Stimulated activated CD8-positive, alpha-beta memory T cell treated with anti-CD3 and anti-CD28 coated beads, Interleukin-2, amount 100 ng/mL, for 48 hours (primary cell): ENCODE results near the gene FAM217A.
"Not testable (repeated sequence)": the region's sequence is repeated elsewhere in the genome, so short reads cannot be mapped to it uniquely, and the experiment has no call there.

Experiments
- DNase-seq, 2 donors: peaks; one replicate each; pipeline ENCODE4 v3.0.0-alpha.2; 2020; ENCODE audit warnings: low read depth in 2 of 2

The FAM217A gene, protein sequence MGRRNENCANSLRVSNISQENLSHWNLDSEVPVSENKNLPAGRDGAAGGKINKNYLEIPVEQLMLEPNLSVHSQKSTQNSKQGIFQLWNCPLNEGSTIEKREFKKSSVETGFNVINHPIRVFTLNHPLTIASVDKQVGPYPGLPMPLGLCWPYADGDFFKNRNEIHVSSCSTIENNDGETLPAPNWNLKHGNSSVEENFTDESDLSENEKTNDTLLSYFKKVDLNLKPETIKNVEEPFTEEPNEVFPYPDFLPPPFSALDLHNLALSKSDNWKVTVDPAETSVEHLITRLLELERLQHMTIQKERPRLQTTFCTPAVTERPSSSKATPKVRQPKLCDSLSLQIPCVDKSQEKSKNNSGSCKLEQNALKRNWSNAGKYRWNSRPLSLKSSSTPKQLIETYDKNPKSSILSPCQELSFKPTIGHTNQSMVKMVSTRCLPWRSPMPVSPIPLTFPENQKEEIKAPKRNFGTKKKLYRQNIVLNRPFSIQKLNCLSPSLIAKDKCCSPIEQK

DNA sequence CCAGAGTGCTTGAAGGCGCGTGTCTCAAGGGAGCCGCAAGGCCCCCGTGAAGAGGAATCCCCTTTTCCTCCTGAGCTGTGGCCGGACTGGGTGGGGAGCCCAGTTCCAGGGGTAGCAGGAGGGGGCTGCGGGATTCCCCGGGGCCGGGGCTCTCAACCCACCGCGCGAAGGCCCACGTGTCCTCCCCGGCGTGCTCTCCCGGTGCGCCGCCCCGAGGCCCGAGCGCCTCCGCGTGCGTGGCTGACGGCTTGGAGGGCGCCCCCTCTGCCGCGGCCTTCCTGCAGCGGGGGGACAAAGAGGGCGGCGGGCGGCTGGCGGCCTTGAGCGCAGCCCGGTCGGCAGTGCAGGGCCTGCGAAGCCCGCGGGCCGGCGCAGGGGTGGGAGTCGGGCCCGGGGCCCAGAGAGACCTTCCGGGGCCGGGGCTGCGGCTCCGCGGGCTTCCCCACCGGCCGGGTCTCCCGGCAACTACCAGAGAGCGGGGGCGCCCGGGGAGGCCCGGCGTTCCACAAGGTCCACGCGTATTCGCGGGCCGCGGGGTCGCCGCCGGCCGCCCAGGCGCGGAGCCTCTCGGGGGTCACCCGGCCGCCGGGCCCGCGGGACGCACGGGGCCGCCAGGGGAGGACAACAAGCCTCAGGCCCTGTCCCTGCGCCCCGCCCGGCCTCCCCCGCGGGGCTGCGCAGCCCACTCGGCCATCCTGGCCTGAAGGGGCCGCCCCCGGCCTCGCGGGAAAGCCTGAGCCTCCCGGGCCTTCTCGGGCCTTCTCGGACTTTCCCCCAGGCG is at the start of gene FAM217A:
Gene FAM217A, minus strand, starts transcription at position 447 of the 781 bp plus-strand sequence. CDS start 1,723 bp downstream, outside the sequence.
- no peak for DNase-seq

DNA sequence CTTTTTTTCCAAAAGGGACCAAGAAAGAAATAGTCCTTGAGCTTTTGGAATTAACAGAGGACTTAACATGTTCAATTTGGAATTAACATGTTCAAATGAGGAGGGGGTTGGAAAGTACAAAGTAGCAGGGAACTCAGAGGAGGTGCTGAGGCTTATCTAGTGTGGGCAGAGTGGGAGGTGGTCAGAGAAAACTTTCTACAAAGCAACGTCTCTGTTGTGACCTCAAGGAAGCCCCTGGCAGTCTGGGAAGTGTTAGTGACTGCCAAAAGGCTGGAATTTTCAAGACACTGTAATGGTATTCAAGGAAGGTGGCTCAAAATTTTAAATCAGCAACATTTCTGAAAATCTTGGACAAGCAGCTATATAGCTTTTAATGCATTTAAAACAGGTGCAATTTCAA is 49.1 kb upstream of the FAM217A start:
- DNase-seq: no peak

DNA sequence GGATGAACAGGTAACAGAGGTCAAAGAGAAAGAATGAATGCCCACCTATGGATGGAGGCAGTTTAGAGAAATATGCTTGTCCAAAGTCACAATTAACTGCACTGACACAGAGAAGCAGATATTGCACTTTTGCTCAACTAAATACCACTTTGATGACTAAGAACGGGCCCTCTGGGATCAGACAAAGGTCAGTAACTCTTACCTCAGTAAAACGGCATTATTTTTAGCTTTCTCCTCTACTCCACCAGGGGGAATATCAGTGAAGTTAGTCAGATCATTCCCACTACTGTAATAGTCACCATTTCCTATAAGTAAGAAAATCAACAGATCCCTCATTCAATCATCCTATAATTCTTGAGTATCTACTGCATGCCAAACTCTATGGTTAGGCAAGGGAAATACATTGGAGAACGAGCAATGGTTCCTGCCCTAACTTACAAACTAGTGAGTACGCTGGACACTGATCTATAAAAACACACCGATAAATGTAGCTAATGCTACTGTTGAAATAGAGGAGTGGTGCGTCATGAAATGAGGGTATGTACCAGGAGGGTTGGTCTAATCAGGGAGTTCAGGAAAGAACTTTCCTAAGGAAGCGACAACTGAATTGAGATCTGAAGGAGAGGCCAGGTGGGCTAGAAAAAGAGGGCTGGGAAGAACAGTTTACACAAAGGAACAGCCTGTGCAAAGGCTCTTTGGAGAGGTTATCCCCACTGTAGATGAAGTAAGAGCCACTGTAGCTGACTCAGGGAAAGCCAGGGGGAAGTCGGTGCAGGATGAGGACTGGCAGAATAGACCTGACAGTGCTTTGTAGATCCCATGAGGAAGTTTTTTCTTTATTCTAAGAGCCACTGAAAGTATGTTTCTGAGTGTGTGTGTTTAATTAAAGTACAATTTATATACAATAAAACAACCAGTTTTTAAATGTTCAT is 47.3 kb upstream of the FAM217A start:
- DNase-seq: no peak

DNA sequence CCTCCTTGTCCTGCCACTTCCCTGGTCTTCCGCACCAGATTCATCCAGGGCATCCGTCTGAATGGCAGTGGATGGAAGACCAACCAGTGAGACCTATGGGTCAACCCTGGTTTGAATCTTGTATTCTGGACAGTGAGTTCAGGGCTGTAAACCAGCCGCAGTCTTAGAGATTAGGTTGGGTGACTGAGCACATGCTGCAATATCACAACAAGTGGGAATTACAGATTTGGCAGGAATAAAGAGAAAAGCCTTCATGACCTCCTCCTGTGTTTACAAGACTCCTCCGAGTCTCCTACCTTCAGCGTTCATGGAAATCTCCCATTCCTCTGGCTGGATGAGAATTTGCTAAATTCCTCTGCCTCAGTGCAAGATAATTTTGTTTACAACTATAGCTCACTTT is 46.6 kb upstream of the FAM217A start:
- DNase-seq: no peak

DNA sequence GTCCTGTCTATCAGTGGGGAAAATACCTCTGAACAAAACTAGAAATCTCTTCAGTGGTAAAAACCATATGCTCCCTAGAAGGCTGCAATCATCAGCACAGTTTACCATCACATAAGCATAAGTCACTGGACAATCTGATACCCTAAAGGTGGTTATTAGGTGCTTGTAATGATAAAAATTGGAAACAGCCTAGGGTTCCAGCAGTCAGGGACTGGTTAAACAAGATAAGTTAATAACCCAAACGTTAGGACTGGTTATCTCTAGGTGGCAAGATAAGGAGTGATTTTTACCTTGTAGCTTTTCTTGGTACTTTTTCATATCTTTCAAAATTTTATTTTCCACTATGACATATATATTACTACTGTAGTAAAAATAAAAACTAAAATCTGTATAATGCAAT is 45.4 kb upstream of the FAM217A start:
- no peak for DNase-seq

DNA sequence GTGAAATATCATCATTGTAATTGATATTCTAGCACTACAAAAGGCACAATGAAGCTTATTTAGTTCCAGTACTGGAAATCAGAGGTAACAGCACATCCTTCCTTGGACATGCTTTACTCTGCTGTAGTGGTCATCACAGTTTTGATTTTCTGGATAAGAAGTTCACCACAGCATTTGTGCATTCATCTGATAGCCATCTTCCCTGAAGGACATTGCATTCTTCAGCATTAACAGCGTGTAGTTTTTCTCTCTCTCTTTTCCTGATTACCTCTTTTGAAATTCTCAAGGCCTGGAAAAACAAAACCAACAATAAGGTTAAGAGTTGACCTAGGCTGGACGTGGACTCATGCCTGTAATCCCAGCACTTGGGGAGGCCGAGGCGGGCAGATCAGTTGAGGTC is 36.8 kb upstream of the FAM217A start:
- DNase-seq: no peak

DNA sequence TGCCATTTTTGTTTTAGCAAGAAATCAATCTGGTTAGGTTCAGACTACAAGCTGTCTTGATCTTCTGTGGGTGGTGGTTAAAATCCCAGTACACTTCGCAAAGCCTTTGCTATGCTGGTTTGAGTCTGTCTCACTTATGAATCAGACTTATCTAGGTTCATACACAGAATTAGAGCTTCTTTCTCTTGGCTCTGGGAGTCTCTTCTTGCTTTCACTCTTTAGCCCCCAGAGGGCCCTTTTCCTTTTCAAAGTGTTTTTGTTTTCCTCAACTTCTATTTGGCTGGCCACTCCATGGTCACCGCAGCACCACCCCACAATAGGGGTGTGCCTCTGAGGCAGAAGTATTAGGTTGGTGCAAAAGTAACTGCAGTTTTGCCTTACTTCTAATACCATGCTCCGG is 35.2 kb upstream of the FAM217A start:
- DNase-seq: no peak

DNA sequence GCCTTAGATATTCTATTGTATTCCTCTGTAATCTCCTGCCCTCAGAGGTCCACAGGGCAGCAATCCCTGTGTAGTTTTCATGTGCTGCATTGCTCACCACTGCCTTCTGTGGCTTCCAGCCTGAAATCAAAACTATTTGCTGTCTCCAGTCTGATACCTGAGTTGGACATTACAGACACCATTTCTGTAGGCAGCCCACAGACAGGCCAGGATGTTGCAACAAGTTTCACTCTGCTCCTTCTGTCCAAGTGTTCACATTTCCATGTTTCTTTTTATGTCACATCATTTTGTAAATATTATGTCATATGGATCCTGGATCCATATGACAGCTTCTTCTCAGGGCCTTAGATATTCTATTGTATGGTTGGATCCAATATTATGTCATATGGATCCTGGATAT is 34.7 kb upstream of the FAM217A start:
- no peak for DNase-seq

DNA sequence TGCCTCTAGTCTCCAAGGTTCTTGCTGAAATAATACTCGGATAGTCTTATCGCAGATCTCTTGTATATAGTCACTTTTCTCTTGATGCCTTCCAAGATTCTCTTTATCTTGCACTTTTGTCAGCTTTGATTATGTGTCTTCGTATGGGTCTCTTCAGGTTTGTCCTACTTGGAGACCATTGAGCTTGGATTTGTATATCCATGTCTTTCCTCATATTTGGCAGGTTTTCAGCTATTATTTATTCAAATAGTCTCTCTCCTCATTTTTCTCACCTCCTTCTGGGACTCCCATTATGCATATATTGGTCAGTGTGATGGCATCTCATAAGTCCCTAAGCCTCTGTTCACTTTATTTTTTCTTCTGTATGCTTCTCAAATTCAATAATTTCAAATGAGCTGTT is 33.4 kb upstream of the FAM217A start:
- DNase-seq: no peak

DNA sequence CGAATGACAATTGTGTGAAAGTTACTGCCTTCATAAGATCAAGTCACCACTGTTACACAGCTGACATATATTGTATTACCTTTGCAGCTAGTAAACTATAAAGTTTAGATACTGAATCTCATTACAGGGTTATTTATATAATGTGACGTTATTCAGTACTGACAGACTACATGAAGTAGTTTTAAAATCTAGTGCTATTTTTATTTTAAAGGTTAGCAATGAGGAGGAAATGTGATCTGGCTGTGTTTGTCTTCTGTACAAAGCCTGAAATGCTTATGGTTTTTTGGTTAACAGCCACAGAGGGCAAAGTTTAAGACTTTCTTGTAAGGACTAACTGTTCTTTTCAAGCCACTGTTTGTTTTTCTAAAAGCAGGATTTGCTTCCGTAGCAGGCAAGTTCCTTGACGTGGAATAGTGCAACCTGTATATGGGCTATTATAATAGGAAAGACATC is 30.5 kb upstream of the FAM217A start:
- DNase-seq: not testable (repeated sequence)

DNA sequence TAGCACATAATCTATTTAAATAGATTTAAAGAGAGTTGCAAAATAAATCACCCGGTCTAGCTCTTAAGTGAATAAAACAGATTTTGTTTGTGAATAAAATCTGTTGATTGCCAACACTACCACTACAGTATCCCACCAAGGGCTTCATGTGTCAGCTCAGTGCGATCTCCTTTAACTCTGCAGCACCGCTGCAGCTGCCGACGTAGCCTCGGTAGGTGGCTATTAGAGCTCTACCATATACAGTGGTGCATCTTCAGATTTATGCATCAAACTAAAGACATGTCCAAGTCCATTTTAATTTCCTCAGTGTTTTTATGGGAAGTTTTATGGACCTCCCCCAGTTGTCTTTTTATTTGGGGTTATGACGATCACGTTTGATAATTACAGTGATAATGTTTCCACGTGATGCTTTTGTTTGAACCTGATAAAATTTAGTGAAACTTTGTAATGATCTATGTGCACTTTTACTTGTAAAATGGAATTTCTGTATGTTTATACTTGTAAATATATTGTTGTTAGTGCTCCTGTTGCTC is 29.7 kb upstream of the FAM217A start:
- no peak for DNase-seq

DNA sequence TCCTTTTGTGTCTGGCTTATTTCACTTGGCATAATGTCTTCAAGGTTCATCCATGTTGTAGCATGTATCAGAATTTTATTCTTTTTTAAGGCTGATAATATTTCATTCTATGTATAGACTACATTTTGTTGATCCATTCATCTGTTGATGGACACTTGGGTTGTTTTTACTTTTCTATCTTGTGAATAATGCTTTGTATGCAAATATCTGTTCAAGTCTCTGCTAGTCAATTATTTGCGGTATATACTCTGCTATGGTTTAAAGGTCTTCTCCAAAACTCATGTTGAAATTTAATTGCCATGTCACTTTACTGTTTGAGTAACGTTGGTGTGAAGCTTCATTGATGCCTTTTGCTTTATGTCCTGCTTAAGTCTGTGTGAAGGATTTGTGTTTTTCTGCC is 28.9 kb upstream of the FAM217A start:
- DNase-seq: no peak

DNA sequence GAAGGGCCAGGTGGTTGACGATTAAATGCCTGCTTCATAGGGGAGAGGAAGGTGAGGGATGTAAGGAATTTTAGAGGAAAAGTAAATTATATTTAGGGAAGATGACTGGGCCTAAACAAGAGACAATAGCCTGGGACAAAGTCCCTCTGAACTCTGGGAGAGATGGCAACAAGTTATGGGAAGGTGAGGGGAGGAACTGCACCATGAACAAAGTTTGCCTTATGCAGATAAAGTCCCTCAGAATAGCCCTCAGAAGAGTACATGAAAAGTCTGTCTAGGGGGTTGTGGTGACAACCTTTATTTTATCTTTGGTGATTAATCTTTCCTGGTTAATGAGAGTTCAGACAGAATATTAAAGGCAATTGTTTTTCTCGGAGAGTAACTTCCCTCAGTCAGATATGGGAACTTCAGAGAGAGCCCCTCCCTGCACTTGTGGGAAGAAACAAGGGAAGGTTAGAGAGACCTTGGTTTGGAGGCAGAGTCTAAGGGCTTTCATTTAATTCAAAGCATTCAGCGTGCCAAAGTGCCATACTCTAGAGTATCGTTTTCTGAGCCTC is 27.1 kb upstream of the FAM217A start:
- no peak for DNase-seq

DNA sequence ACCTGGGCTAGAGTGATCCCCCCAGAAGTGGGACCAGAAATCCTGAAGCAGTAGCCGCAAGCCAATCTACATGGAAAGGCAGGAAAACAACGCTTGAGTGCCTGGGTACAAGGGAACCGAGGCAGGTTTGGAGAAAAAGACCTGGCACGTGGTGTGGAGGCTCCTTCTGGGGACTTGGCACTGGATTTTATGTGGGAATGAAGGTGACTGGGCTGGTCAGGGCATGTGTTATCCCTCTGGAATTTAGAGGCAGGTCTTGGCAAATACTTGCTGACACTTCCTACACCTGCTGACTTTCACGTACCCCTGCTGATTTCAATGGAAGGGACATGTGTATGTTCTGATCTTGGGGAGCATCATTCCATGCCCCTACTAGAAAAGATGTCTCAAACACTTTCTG is 25.0 kb upstream of the FAM217A start:
- DNase-seq: no peak

DNA sequence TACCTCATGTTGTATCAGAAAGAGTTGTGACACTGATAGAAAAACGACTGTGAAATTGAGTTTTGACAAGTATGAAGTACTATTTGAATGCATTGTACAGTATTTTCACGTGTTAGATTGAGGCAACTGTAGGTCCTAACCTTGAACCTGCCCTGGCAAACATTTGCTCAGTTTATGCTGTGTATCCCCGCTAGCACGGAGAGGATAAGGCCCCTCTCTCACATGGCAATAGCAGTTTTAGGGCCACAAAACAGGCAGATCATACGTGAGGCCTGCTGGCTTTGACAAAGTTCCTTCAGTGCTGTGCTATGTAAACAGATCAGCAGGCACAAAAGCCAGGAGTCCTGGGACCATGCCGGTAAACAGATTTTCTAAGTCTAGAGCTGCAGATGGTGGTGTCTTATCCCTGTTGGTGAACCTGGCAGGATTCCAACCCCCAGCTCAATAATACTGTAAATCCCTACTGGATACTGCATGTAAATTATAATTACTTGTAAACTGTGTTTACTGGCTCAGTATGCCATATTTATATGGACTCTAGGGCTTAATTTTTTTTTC is 23.8 kb upstream of the FAM217A start:
- no peak for DNase-seq

DNA sequence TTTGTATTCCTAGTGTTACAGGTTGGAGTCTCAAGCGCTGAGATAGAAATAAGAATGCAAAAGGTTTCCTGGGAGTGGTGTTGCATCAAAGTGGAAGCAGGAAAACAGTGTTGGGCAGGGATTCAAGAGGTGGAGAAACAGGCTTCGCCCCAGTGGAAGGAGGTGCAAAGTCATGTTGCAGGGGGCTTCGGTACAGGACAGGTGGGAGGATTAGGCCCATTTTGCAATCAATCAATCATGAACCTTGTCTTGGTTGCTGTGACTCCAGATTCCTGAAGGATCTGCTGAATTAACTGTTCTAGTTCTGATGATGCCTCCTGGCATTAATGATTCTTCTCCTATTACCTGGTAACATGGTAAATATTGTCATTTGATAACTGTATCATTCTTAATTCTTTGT is 22.4 kb upstream of the FAM217A start:
- DNase-seq: no peak

DNA sequence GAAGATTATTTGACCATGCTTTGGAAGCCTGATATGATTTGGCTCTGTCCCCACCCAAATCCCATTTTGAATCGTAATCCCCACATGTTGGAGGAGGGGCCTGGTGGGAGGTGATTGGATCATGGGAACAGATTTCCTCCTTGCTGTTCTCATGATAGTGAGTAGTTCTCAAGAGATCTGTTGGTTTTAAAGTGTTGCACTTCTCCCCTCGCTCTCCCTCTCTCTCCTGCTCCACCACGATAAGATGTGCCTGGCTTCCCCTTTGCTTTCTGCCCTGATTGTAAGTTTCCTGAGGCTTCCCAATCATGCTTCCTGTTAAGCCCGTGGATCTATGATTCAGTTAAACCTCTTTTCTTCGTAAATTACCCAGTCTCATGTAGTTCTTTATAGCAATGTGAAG is 21.7 kb upstream of the FAM217A start:
- DNase-seq: no peak

DNA sequence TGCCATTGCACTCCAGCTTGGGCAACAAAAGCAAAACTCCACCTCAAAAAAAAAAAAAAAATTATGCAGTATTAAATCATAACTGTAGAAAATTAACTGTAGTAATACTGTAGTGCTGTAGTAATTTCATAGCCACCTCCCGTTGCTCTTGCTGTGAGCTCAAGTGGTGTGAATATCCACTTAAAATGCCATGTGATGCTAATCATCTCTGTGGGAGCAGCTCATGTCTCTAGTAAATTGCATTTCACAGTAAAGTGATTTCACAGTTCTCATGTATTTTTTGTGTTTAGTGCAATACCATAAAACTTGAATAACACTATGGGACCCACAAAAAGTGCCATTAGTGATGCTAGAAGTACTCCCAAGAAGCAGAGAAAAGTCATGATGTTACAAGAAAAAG is 14.4 kb upstream of the FAM217A start:
- no peak for DNase-seq

DNA sequence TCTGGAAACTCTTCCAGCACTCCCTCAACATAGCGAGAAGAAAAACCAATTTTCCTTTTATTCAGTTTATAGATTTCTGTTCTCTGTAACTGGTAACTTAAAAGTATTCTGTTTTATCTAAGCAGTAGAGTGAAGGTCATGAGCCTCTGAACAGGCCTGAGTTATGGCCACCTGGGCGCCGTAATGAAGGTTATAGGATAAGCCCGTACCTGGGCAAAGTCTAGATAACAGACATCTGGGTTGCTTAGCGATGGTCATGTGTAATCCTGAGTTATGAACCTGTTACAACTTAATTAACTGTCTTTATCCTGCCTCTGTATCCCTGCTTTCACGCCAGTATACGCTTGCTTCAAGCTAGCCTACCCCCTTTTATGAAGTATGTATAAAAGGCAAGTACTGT is 13.0 kb upstream of the FAM217A start:
- DNase-seq: no peak

DNA sequence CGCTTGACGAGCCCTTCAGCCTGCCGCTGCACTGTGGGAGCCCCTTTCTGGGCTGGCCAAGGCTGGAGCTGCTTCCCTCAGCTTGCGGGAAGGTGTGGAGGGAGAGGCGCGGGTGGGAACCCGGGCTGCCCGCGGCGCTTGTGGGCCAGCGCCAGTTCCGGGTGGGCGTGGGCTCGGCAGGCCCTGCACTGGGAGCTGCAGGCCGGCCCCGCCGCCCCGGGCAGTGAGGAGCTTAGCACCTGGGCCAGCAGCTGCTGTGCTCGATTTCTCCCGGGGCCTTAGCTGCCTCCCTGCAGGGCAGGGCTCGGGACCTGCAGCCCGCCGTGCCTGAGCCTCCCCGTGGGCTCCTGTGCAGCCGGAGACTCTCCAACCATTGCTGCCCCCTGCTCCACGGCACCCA is 11.1 kb upstream of the FAM217A start:
- not testable (repeated sequence) for DNase-seq

DNA sequence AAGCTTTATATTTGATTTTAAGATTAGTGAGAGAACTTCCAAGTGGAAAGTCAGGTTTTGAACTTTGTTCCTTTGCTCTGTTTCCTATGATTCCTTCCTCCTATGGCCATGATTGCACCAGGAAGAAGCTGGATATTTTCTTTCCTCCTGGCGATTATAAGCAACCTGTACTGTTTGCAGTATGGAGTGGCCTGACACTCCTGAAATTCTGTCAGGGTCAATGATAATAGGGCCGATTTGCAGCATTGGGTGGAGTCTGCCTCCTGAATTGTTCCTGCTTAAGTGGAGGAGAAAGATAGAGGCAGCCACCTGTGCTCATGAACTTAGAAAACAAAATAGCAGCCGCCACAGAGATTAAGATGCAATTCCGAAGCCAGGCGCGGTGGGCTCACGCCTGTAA is 9.8 kb upstream of the FAM217A start:
- DNase-seq: no peak
